EH (cell line): ENCODE data around the gene SH3PXD2B.
"Not testable (repeated sequence)": the region's sequence is repeated elsewhere in the genome, so short reads cannot be mapped to it uniquely, and the experiment has no call there.

Source experiments
- DNase-seq: peaks from one replicate; pipeline ENCODE4 v3.0.0-alpha.2; 2015; ENCODE audit warnings: low read depth

SH3PXD2B gene

GRCh38 chr5:172399826-172400225 lies 54.5 kb downstream of the SH3PXD2B start:
- no peak for DNase-seq

GRCh38 chr5:172399336-172399735 lies 55.0 kb downstream of the SH3PXD2B start:
- DNase-seq = no peak

GRCh38 chr5:172398645-172399044 lies 55.7 kb downstream of the SH3PXD2B start:
- DNase-seq = not testable (repeated sequence)

GRCh38 chr5:172396994-172397393 lies 57.3 kb downstream of the SH3PXD2B start:
- DNase-seq = not testable (repeated sequence)

GRCh38 chr5:172396220-172396619 lies 58.1 kb downstream of the SH3PXD2B start:
- DNase-seq = no peak

GRCh38 chr5:172395483-172395882 lies 58.8 kb downstream of the SH3PXD2B start:
- DNase-seq = no peak

GRCh38 chr5:172389578-172390112 lies 64.7 kb downstream of the SH3PXD2B start:
- DNase-seq = no peak

- DNase-seq = no peak
These were observed 66.0 kb downstream of the SH3PXD2B start for GRCh38 chr5:172388246-172388733.

- DNase-seq = no peak
These were observed 68.6 kb downstream of the SH3PXD2B start for GRCh38 chr5:172385707-172386106.

GRCh38 chr5:172385010-172385563 lies 69.2 kb downstream of the SH3PXD2B start:
- no peak for DNase-seq

- DNase-seq = peak; percentile 58
These were observed 71.0 kb downstream of the SH3PXD2B start for GRCh38 chr5:172383191-172383802.

GRCh38 chr5:172380987-172381643 lies 73.2 kb downstream of the SH3PXD2B start:
- DNase-seq = peak; percentile 70

- no peak for DNase-seq
These were observed 73.9 kb downstream of the SH3PXD2B start for GRCh38 chr5:172380301-172380986.

GRCh38 chr5:172379481-172379880 lies 74.8 kb downstream of the SH3PXD2B start:
- peak; percentile 56 for DNase-seq

GRCh38 chr5:172377856-172378255 lies 76.5 kb downstream of the SH3PXD2B start:
- DNase-seq = no peak

GRCh38 chr5:172377438-172377837 lies 76.9 kb downstream of the SH3PXD2B start:
- no peak for DNase-seq

GRCh38 chr5:172374783-172375182 lies 79.5 kb downstream of the SH3PXD2B start:
- DNase-seq = no peak

GRCh38 chr5:172373680-172374079 lies 80.6 kb downstream of the SH3PXD2B start:
- DNase-seq = no peak

- DNase-seq = no peak
These were observed 82.6 kb downstream of the SH3PXD2B start for GRCh38 chr5:172371684-172372083.

GRCh38 chr5:172370648-172371545 lies 83.4 kb downstream of the SH3PXD2B start:
- DNase-seq = peak; percentile 48

GRCh38 chr5:172370237-172370640 lies 84.1 kb downstream of the SH3PXD2B start:
- DNase-seq = no peak
